Measurements from ENCODE around the gene BEST1.

Gene BEST1

DNA sequence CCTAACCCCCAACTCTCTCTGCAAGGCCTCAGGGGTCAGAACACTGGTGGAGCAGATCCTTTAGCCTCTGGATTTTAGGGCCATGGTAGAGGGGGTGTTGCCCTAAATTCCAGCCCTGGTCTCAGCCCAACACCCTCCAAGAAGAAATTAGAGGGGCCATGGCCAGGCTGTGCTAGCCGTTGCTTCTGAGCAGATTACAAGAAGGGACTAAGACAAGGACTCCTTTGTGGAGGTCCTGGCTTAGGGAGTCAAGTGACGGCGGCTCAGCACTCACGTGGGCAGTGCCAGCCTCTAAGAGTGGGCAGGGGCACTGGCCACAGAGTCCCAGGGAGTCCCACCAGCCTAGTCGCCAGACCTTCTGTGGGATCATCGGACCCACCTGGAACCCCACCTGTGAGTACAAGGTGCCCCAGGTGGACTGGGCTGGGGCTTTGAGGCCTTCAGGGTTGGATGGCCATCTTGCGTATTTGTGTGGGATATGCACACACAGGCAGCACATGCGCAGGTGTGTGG, at the start of gene BEST1:
BEST1 (plus strand) TSS at position 317 of the 513 bp plus-strand sequence. CDS start 1,456 bp downstream, outside the sequence.
- DNase-seq (ENCODE audit: low read depth): no peak

DNA sequence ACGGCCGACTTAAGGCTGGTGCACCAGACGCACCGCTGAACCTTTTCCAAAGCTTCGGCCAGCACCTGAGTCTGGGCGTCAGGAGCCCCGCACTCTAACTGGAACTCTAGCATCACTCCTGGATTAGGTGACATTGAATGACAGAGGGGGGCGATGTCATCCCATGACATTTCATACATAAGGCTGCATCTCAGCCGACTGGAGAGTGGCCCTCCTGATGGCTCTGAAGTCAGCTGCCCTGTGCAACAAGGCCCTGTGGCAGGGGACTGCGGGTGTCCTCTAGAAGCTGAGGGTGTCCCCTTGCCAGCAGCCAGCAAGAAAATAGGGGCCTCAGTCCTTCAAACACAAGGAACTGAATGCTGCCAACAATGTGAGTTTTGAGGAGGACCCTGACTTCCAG, 48.8 kb upstream of the BEST1 start:
- DNase-seq (ENCODE audit: low read depth): no peak

DNA sequence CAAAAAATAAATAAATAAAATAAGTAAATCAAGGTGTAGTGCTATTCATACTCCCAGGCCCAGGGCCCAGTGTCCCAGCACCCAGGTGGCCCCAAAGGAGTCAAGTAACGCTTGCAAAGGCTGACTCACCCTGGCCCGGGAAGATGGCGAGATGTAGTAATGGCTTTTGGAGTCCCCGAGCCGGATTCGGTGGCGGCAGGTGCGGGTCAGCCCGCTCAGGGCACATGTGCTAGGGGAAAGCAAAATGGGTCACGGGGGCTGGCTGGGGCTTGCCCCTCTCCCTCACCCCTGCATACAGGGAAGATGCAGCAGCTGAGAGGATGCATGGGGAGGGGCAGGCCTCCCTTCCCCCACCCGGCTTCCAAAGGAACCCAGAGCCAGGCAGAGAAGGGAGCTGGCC, 47.8 kb upstream of the BEST1 start:
- DNase-seq (ENCODE audit: low read depth): no peak

- no peak for DNase-seq (ENCODE audit: low read depth)
Observed at GRCh38 chr11:61903845-61904244, 46.3 kb upstream of the BEST1 start.

- DNase-seq (ENCODE audit: low read depth): no peak
Observed at GRCh38 chr11:61904539-61905048, 45.6 kb upstream of the BEST1 start.

DNA sequence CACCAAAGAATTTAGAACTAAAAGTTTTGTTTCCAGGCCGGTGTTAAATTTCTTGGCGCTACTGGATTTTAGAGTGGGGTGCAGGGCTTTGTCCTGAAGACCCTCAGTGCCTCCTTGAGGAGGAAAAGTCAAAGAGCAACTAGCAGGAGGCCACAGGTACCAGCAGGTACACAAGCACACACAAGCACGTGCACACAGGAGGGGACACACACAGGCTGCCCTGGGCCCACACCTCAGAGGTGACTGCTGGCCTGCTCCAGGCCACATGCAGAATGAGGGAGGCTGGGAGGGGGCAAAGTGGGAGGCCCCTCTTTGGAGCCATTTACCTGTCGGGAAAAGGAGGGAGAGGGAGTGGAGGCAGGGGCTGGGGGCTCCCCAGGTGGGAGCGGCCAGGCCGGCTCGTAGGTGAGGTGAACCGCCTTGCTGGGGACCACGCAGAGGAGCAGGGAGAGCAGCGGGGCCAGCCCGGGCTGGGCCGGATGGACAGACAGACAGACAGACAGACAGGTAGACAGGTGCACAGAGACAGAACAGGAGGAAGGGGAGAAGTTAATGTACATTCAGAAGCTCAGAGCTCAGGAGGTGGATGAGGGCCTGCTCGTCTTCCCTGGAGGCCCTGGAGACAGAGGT, 45.0 kb upstream of the BEST1 start:
- DNase-seq (ENCODE audit: low read depth): no peak

DNA sequence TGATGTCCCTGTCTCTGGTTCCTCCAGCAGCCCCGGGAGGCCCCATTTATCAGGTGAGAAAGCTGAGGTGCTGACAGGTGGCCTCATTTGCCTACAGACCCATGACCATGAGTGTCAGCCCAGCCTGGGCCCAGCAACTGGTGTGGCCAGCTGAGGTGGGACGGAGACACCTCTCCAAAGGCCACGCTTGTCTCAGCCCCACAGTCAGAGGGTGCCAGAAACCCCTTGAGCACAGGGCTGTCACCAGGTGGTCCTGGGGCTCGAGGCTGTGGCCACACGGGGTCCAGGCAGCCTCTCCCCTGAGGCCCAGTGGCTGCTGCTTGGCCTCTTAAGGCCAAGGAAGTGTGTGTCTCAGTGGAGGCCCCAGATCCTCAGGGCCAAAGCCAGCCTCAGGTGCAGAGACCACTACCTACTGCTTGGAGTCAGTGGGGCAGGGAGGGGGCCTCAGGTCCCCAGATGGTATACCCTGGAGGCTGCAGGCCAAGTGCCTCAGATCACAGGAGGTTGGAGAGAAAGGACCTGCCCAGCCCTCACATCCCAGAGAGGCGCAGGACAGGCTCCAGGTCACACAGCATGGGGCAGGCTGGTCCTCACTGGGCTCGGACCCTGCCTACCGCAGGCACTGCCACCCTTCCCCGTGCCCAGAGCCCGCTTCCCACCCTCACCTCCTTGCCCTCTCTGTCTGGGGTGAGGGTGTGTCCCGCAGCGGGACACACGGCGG, 44.2 kb upstream of the BEST1 start:
- DNase-seq (ENCODE audit: low read depth): no peak

DNA sequence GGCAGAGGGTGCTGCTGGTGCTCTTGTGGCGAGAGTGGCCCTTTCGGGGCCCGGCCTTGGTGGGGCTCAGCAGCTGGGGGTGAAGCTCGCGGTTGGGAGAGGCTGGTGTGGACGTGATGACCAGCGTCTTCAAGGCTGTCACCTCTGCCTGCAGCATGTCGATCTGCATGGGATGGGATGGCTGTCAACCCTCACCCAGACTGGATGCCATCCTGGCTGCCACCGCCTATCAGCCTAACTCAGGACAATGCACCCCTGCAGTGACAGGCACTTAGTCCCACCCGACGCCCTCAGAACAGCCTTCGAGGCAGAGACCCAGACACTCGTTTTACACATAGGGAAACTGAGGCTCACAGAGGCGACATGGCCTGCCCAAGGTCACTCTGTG, 43.6 kb upstream of the BEST1 start:
- DNase-seq (ENCODE audit: low read depth): no peak

GRCh38 chr11:61907282-61907681, 42.9 kb upstream of the BEST1 start:
- DNase-seq (ENCODE audit: low read depth): no peak

DNA sequence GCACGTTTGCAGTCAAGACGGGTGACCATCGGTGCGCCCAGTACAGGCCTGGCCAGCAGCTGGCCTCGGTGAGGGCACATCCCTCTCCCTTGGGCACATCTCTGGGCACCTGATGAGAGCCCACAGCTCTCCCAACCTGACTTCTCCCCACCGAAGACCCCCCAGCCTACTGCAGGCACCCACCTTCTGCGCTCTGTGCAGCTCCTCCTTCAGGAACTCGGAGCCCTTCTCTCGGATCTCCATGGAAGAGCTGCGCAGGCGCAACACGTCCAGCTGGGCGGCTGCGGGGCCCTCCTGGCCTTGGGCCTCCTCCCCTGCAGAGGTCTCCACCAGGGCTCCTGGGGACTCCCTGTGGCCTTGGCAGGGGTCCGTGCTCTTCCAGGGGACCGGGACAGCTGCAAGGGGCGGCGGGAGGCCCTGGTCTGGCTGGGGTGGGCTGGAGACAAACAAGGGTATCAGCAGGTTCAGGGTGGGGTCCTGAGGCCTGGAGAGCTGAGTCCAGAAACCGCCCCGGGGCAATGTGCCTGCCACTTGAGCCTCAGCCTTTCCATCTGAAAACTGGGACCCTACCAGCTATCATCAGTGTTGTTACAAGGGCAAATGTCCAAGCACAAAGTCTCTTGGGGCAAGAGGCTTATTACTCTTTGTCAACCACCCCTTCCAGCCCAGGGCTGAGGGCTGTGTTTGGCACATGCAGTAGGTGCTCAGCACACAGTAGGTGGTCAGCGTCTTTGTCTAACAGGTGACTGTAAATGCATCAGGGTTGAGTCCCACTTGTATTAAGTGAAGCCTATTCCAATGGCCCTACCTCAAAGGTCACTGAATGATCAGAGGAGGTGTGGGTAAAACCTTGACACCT, 42.1 kb upstream of the BEST1 start:
- DNase-seq (ENCODE audit: low read depth): no peak

GRCh38 chr11:61908730-61909316, 41.3 kb upstream of the BEST1 start:
- no peak for DNase-seq (ENCODE audit: low read depth)

- no peak for DNase-seq (ENCODE audit: low read depth)
Observed at GRCh38 chr11:61910187-61911127, 39.7 kb upstream of the BEST1 start.

GRCh38 chr11:61911128-61911700, 38.9 kb upstream of the BEST1 start:
- DNase-seq (ENCODE audit: low read depth): no peak

- no peak for DNase-seq (ENCODE audit: low read depth)
Observed at GRCh38 chr11:61911701-61912529, 38.2 kb upstream of the BEST1 start.

- no peak for DNase-seq (ENCODE audit: low read depth)
Observed at GRCh38 chr11:61912530-61912898, 37.6 kb upstream of the BEST1 start.

GRCh38 chr11:61912991-61913698, 37.0 kb upstream of the BEST1 start:
- DNase-seq (ENCODE audit: low read depth): no peak

DNA sequence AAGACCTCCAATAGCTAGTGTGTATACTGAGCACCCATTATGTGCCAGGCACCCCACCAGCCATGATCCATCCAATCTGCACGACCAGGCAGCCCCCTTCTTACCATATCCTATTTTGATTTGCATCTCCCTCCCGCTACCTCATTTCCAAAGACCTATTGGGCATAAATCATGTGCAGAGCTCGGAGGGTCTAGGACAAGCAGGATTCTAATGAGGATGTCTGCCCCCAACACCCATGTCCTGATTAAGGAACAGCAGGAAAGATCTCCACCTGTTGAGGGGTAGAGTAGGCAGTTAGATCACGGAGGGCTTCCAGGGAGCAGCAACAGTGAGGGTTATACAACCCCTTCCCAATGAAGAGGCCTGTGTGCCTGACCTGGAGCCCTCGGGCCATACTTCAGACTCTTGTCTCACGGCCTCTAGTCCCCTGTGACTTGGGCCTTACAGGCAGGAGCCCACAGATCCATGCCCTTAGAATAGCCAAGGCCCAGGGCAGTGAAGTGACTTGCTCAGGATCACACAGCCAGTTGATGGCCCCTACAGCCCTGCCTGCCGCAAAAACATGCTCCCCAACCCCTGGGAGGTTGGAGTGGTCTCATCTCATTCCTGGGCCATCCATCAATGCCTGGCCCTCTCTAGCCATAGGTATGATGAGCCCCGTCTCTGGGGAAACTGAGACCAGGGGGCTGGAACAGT, 36.3 kb upstream of the BEST1 start:
- no peak for DNase-seq (ENCODE audit: low read depth)

GRCh38 chr11:61914471-61915171, 35.5 kb upstream of the BEST1 start:
- no peak for DNase-seq (ENCODE audit: low read depth)
